Fibroblast of skin of left quadriceps (primary cell): ENCODE data around the gene NT5C1A.

Experiments
- DNase-seq, 2 experiments: peaks; one replicate each; pipeline ENCODE4 v3.0.0-alpha.2; 2013; ENCODE audit warnings: low read depth in 2 of 2

The NT5C1A gene

GRCh38 chr1:39637361-39637760 lies 34.5 kb downstream of the NT5C1A start:
- no peak for DNase-seq

DNA sequence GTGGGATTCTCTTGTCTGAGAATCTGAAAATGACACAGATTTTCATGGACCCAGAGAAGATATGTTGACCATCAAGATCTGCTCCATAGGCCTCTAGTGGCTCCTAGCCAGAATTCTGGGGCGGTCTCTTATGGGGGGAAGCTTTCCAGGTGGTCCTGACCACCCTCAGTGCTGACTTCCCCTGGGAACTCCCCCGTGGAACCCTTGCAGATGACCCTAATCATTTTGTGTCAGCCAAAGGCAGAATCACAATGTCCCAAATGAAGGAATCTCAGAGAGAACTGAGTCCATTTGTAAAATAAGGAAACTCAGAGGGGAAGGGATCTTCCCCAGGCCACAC lies 36.1 kb downstream of the NT5C1A start:
- no peak for DNase-seq

DNA sequence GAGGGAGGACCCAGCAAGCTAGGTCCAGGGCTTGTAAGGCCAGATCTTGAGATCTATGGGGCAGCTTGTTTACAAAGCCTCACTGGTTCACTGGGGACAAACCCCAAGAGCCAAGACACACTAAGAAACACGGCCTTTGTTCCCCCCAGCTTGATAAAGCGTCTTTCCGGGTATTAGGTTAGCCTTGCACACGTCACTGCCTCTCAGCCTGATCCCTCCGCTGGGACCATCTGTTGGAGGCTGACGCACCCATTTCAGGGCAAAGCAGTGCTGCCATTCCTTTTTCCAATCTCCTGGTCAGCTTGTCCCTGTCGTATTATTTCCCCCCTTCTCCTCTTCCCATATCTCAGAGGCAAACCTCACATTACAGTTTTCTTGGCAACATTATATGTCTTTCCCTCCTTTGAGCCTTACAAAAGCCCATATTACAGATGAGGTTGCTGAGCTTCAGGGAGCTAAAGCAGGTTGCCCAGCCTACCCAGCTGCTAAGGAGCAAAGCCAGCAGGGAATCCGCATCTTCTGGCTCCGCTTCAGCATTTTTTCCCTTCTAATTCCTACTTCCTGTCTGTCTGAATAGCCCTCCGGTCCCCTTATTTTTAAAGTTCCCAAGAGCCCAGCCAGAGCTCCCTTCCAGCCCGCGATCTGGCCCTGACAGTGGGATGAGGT lies 36.6 kb downstream of the NT5C1A start:
- DNase-seq = no peak

DNA sequence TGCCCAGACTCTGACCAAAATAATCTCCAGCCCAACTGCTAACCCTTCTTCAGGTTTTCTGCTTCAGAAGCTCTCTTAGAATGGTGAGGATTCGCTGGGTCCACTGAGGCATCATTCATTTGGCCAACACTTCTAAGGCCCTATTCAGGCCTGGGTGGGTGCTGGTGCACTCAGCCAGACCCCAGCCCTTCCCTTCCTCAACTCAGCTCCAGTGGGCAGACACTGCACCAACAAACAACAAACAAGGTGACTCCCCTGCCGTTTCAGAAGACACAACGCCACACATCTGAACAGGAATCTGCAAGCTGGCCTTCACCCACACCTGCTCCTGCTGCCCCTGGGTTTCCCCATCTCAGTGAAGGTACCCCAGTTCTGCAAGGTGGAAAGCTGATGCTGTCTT lies 38.5 kb downstream of the NT5C1A start:
- DNase-seq = no peak

GRCh38 chr1:39632682-39633417 lies 39.1 kb downstream of the NT5C1A start:
- DNase-seq = no peak

DNA sequence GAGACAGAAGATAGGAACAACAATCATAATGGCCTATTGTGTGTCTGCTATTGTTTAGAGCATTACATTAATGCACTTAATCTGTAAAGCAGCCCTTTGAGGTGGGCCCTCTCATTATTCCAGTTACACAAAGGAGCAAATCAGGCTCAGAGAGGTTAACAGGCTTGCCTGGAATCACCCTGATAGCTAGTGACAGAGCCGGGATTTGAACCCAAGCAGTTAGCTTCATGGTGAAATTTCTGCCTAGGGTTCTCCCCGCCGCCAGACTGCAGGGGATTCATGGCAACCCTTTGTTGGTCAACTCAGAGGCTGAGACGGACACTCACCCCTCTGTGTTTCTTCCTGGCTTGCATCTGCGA lies 39.6 kb downstream of the NT5C1A start:
- DNase-seq = no peak

DNA sequence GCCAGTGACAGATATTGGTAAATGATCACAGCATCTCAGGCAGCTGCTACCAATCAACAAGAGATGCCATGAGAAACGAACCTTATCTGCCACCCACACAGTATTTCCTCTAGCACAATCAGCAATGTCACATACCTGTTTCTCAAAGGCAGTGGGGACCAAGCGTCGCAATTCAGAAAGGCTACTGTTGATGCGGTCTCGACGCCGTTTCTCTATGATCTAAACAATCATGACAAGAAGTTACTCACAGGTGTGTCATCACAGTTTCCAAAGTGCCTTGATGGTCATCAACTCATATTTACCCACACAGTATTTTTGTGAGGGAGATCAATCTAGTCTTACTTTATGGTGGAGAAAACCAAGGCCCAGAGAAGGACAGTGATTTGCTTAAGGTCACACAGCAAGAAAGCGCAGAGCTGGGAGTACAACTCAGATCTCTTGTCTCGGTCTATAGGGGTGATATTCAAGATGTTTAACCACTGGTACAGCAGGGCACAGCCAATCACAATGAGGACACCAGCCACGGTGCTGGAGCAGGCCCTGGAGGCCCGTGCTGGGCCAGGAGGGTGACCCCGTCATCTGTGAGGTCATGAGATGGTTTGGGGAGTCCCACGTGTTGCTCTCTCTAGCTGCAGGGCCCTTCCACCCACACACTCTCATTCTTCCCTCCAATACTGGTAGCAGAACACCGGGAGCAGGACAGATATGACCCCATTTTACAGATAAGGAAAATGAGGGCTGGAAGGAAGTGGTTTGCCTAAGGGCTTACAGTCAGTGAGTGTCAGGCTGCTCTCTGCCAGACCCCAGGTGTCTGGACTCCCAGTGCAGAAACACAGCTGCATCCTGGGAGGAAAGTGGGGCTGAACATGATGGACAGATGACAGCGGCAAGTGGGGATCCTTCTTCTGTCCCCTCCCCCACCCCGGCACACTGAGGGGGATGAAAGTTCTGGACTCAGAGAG lies 40.3 kb downstream of the NT5C1A start:
- no peak for DNase-seq

- no peak for DNase-seq
Observed at GRCh38 chr1:39628807-39629350, 43.0 kb downstream of the NT5C1A start.

GRCh38 chr1:39626646-39627045 lies 45.3 kb downstream of the NT5C1A start:
- no peak for DNase-seq

- no peak for DNase-seq
Observed at GRCh38 chr1:39625462-39626273, 46.2 kb downstream of the NT5C1A start.

- no peak for DNase-seq
Observed at GRCh38 chr1:39625009-39625408, 46.9 kb downstream of the NT5C1A start.

DNA sequence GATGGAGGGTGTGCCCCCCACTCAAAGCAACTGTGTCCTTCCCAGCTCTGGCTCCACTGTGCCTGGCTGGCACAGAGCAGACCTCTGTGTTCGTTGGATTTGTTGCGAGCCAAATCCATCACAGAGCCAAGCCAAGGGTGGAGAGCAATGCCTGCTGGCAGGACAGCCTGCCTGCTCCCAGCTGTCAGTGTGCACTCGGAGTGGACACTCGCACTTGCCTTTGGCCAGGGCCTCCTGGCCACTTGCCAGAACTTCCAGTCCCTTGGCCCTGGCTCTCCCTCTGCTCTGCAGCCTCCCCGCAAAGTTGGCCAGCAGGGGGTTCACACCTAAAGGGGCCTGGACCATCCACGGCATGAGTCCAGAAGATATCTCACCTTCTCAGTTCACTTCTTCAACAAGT lies 48.9 kb downstream of the NT5C1A start:
- no peak for DNase-seq

DNA sequence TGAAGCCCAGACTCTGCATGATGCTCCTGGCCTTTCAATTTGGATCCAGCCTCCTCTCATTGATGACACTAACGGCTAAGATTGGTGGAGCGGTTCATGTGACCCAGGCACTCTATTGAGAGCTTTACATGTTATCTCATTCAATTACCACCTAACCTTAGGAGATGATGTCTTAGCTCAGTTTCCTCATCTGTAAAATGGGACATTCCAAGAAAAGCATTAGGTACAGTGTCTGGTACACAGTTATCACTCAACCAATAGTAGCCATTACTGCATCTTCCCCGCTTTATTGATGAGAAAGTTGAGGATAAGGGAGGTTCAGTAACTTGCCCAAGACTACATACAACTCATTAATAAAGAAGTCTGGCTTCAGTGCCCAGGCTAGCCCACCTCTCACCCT lies 49.5 kb downstream of the NT5C1A start:
- DNase-seq = no peak

DNA sequence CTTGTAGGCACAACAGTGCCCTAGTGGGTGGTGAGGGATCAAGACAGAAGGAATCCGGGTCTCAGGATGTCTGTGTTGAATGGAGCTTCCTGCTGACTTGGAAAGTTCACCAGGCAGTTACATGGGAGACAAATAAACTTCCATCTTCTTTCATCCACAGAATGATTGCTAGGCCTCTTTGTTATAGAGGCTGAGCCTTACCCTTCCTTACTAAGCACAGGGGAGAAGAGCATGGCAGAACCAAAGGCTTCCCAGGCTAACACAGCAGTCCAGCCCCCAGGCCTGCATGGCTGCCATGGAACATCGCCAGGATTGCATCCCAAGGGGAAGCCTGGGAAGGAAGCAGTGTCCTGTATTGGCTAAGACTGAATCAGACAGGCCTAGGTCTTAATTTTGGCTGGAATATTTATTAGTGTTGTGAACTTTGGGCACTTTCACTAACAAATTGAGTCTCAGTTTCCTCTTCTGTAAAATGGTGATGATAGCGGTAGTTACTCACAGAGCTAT lies 51.2 kb downstream of the NT5C1A start:
- DNase-seq = no peak

GRCh38 chr1:39617488-39618049 lies 54.3 kb downstream of the NT5C1A start:
- no peak for DNase-seq

GRCh38 chr1:39615086-39615673 lies 56.7 kb downstream of the NT5C1A start:
- no peak for DNase-seq

GRCh38 chr1:39614488-39614887 lies 57.4 kb downstream of the NT5C1A start:
- no peak for DNase-seq

GRCh38 chr1:39613250-39613649 lies 58.7 kb downstream of the NT5C1A start:
- no peak for DNase-seq

- DNase-seq = peak in 1 of 2 experiments; percentile 10
Observed at GRCh38 chr1:39609618-39610331, 62.1 kb downstream of the NT5C1A start.
